Embryonic facial prominence (tissue), 1 donor: ENCODE results near the gene METTL9.
"Not testable (repeated sequence)": the region's sequence is repeated elsewhere in the genome, so short reads cannot be mapped to it uniquely, and the experiment has no call there.

ENCODE experiments used
- DNase-seq: peaks from one replicate; pipeline ENCODE4 v3.0.0-alpha.2; 2016; ENCODE audit errors: extremely low spot score

METTL9 gene

GRCh38 chr16:21610766-21611165 lies 11.4 kb downstream of the METTL9 start:
- DNase-seq, result no peak

GRCh38 chr16:21611198-21611555 lies 11.8 kb downstream of the METTL9 start:
- no peak for DNase-seq

- DNase-seq, result peak; percentile 26
Measured at GRCh38 chr16:21611556-21612384, 12.4 kb downstream of the METTL9 start.

GRCh38 chr16:21613361-21613760 lies 14.0 kb downstream of the METTL9 start:
- no peak for DNase-seq

- no peak for DNase-seq
Measured at GRCh38 chr16:21613781-21614180, 14.4 kb downstream of the METTL9 start.

- DNase-seq, result no peak
Measured at GRCh38 chr16:21614896-21615295, 15.5 kb downstream of the METTL9 start.

- no peak for DNase-seq
Measured at GRCh38 chr16:21617607-21618006, 18.2 kb downstream of the METTL9 start.

- no peak for DNase-seq
Measured at GRCh38 chr16:21618281-21618680, 18.9 kb downstream of the METTL9 start.

- DNase-seq, result no peak
Measured at GRCh38 chr16:21619765-21620425, 20.5 kb downstream of the METTL9 start.

GRCh38 chr16:21620592-21620991 lies 21.2 kb downstream of the METTL9 start:
- DNase-seq, result no peak

GRCh38 chr16:21622545-21622944 lies 23.2 kb downstream of the METTL9 start:
- DNase-seq, result no peak

- no peak for DNase-seq
Measured at GRCh38 chr16:21625026-21625425, 25.6 kb downstream of the METTL9 start.

- DNase-seq, result no peak
Measured at GRCh38 chr16:21626659-21627277, 27.4 kb downstream of the METTL9 start.

- DNase-seq, result no peak
Measured at GRCh38 chr16:21628121-21628726, 28.8 kb downstream of the METTL9 start.

GRCh38 chr16:21628772-21629171 lies 29.4 kb downstream of the METTL9 start:
- no peak for DNase-seq

- not testable (repeated sequence) for DNase-seq
Measured at GRCh38 chr16:21629616-21630539, 30.5 kb downstream of the METTL9 start.

GRCh38 chr16:21630866-21631265 lies 31.5 kb downstream of the METTL9 start:
- not testable (repeated sequence) for DNase-seq

GRCh38 chr16:21631376-21631775 lies 32.0 kb downstream of the METTL9 start:
- DNase-seq, result not testable (repeated sequence)

GRCh38 chr16:21631951-21632575 lies 32.7 kb downstream of the METTL9 start:
- not testable (repeated sequence) for DNase-seq

- no peak for DNase-seq
Measured at GRCh38 chr16:21634216-21634615, 34.8 kb downstream of the METTL9 start.

GRCh38 chr16:21635694-21636093 lies 36.3 kb downstream of the METTL9 start:
- not testable (repeated sequence) for DNase-seq
